Activated T-helper 1 cell treated with anti-CD3 and anti-CD28 coated beads, Interleukin-12 subunit alpha, Interleukin-12 subunit beta, Interleukin-2, Interleukin-4 antibody, amounts not matched to agents 30 ng/mL and 10 ng/mL and 1 ng/mL, durations not matched to agents 14 hours and 24 hours and 36 hours (primary cell): Measurements from ENCODE around the gene MDC1. TPM values are rescaled to one million over a fixed set of nuclear protein-coding genes. Genes with fewer than 3 reads are reported as not detected.

Source experiments
- DNase-seq: peaks from one replicate; pipeline ENCODE4 v3.0.0; 2021; ENCODE audit warnings: low spot score
- H3K27ac Mint-ChIP-seq: one replicate; pipeline ENCODE4 v1.8.0; 2021; ENCODE audit warnings: mild to moderate bottlenecking, mixed read lengths
- H3K27me3 Mint-ChIP-seq: one replicate; pipeline ENCODE4 v1.8.0; 2022; ENCODE audit warnings: mild to moderate bottlenecking, moderate library complexity, mixed read lengths; ENCODE audit not compliant: insufficient read depth
- H3K36me3 Mint-ChIP-seq: one replicate; pipeline ENCODE4 v1.8.0; 2021; ENCODE audit warnings: low read depth, mixed read lengths
- H3K4me1 Mint-ChIP-seq: one replicate; pipeline ENCODE4 v1.8.0; 2021; ENCODE audit warnings: low read depth, mixed read lengths
- H3K4me3 Mint-ChIP-seq: one replicate; pipeline ENCODE4 v1.8.0; 2021; ENCODE audit warnings: mild to moderate bottlenecking, moderate library complexity, mixed read lengths
- H3K9me3 Mint-ChIP-seq: one replicate; pipeline ENCODE4 v1.8.0; 2021; ENCODE audit warnings: mixed read lengths
- intact Hi-C: fragments of 100-400 bp; cut with micrococcal nuclease; formaldehyde crosslinking; loops from one replicate; pipeline ENCODE4 v1.15.1; 2024
- total RNA-seq: library from RNA; stranded (reverse); gene quantifications from 2 replicates; pipeline ENCODE4 v1.2.3, GENCODE V29; 2022

The MDC1 gene
- total RNA-seq, 1 donor from 2014 or later: 93.7 TPM

GRCh38 chr6:30741789-30742315, 24.8 kb upstream of the MDC1 start:
- H3K27ac Mint-ChIP-seq: peak overlapping the region; percentile 89
- H3K36me3 Mint-ChIP-seq: peaks cover 61% of the 10 kb centered on the region
- peak overlapping the region; percentile 97 for H3K4me3 Mint-ChIP-seq
- intact Hi-C loops: loop anchor here (1.0 kb wide), 3 partner anchors 21 to 462 kb away; partner anchors contain the start of gene MDC1
- no peak for DNase-seq
- peaks cover 67% of the 10 kb centered on the region for H3K4me1 Mint-ChIP-seq
- no peaks in the 10 kb centered on the region for H3K9me3 Mint-ChIP-seq
- H3K27me3 Mint-ChIP-seq: peaks cover 4% of the 10 kb centered on the region

DNA sequence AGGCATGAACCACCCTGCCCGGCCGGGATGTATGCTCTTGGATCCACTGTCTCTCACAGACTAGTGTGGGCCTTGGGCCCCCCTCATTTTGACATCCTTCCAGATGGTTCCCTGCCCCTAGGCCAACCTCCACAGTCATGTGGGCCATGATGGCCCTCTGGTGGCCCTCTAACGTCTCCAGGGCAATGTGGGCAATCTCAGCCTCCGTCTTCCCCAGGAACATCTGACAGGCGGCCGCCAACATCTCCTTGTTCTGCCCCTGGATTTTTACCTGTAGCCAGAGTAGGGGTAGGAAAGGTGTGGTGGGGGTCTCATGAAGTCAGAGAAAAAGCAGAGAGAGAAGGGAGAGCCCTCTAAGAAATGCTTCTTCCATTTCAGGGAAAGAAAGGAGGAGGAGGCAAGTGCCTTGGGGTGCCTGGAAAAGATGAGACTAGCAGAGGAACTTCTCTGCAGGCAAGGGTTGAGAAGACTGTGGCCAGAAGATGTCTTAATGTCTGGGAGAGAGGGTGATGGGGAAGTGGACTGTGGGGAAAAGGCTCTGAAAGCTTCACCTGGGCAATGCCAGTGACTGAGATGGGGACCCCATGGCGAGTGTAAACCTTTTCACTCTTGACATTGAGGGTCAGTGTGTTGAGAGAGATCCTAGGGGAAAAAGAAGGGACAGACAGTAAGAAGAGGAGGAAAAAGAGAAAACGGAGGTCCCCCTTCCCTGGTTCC, 24.1 kb upstream of the MDC1 start:
- DNase-seq: no peak
- Mint-ChIP-seq H3K36me3 (peaks cover 64% of the 10 kb centered on the region), H3K4me3 (peak overlapping the region; percentile 97), H3K27me3 (peaks cover 4% of the 10 kb centered on the region), H3K4me1 (peaks cover 68% of the 10 kb centered on the region), H3K27ac (peak overlapping the region; percentile 89), H3K9me3 (no peaks in the 10 kb centered on the region)
- intact Hi-C loops: no loop called here

- Mint-ChIP-seq H3K4me3 (peak overlapping the region; percentile 97), H3K9me3 (no peaks in the 10 kb centered on the region), H3K36me3 (peaks cover 70% of the 10 kb centered on the region), H3K27ac (peak overlapping the region; percentile 89), H3K27me3 (peaks cover 4% of the 10 kb centered on the region), H3K4me1 (peaks cover 72% of the 10 kb centered on the region)
- intact Hi-C loops: no loop called here
- DNase-seq: no peak
Measured at GRCh38 chr6:30740540-30740870, 23.4 kb upstream of the MDC1 start.

DNA sequence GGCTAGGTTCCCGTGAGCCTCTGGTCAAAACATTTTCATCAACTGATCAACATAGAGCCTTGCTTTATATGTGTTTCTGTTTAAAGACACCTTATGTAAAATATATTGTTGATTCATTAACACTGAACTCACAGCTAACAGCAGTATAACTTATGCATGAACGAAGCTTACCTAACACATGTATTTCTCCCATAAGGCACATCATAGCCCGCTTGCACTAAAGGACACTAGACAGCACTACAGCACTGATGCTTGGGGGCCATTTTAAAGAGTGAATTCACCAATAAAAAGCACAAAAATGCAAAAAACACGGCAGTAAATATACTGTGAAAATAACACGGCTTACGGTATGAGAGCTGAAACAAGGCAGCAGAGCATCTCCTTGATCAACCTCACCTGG, 21.5 kb upstream of the MDC1 start:
- no peak for DNase-seq
- Mint-ChIP-seq H3K27me3 (no peaks in the 10 kb centered on the region), H3K36me3 (peaks cover 73% of the 10 kb centered on the region), H3K27ac (peak overlapping the region; percentile 20), H3K4me3 (peak overlapping the region; percentile 41), H3K4me1 (peaks cover 72% of the 10 kb centered on the region), H3K9me3 (no peaks in the 10 kb centered on the region)
- intact Hi-C loops: loop anchor here (5.0 kb wide), 3 partner anchors 121 to 349 kb away; partner anchors contain the start of genes MRPS18B and PPP1R10

DNA sequence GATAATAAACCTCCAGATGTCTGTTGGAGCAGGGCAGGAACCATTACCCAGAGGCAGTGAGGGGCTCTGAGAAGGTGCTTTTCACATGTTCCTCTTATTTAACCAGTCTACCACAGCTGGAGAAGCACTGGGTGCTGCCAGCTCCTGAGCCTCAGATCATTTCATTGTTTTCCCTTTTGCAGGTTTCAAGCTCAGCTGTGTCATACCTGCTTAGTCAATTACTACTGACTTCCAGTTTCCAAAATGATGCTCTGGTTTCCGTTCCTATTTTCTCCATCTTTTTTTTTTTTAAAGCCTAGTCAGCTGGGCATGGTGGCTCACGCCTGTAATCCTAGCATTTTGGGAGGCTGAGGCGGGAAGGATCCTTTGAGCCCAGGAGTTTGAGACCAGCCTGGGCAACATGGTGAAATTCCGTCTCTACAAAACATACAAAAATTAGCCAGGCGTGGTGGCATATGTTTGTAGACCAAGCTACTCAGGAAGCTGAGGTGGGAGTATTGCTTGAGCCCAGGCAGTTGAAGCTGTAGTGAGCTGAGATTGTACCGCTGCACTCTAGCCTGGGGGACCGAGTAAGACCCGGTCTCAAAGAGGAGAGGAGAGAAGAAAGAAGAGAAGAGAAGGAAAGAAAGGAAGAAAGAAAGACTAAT, 18.7 kb upstream of the MDC1 start:
- Mint-ChIP-seq H3K27ac (peak overlapping the region; percentile 90), H3K27me3 (no peaks in the 10 kb centered on the region), H3K36me3 (peaks cover 66% of the 10 kb centered on the region), H3K4me3 (peak overlapping the region; percentile 88), H3K9me3 (no peaks in the 10 kb centered on the region), H3K4me1 (peaks cover 79% of the 10 kb centered on the region)
- intact Hi-C loops: loop anchor here (1.0 to 5.0 kb wide), 6 partner anchors 9 to 352 kb away; partner anchors contain the start of genes IER3, MRPS18B, PPP1R10 and TUBB
- no peak for DNase-seq

- Mint-ChIP-seq H3K4me1 (peaks cover 59% of the 10 kb centered on the region), H3K27ac (peak overlapping the region; percentile 41), H3K27me3 (no peaks in the 10 kb centered on the region), H3K4me3 (peak overlapping the region; percentile 12), H3K9me3 (no peaks in the 10 kb centered on the region), H3K36me3 (peaks cover 55% of the 10 kb centered on the region)
- intact Hi-C loops: no loop called here
- DNase-seq: no peak
Measured at GRCh38 chr6:30732237-30732943, 15.3 kb upstream of the MDC1 start.

DNA sequence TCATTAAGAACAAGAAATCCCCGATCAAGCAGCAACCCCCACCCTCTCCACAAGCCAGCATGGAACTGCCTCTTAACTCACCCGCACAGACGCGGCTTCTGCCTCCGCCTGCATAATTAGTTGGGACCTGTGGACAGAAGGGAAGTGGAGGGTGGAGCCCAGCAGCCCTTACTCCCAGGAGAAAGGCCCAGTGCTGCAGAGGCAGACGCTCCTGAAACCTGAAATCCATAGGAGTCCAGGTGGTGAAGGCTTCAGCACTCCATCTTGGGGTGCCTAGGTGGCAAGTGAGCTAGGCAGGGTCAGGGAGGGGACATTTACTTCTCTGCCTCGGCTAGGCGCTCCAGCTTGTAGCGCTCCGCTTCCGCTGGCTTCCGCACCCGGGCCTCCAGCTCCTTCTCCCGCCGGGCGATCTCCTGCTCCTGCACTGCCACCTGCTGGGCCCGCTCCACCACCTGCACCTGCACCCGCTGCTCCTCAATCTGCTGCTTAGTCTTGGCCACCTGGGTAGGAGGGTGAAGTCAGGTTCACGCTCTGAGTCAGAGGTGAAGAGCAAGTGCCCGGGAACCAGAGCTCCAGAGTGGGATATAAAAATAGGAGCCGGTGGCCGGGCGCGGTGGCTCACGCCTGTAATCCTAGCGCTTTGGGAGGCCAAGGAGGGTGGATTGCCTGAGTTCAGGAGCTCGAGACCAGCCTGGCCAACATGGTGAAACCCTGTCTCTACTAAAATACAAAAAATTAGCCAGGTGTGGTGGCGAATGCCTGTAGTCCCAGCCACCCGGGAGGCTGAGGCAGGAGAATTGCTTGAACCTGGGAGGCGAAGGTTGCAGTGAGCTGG, 13.7 kb upstream of the MDC1 start:
- DNase-seq: peak; percentile 79
- Mint-ChIP-seq H3K27me3 (no peaks in the 10 kb centered on the region), H3K36me3 (peaks cover 57% of the 10 kb centered on the region), H3K4me3 (peak overlapping the region; percentile 19), H3K4me1 (peaks cover 51% of the 10 kb centered on the region), H3K27ac (peak overlapping the region; percentile 55), H3K9me3 (no peaks in the 10 kb centered on the region)
- intact Hi-C loops: loop anchor here (1.0 kb wide), 1 partner anchor 9 kb away; no protein-coding TSS in a partner anchor

- intact Hi-C loops: no loop called here
- DNase-seq: no peak
- peaks cover 64% of the 10 kb centered on the region for H3K4me1 Mint-ChIP-seq
- no peaks in the 10 kb centered on the region for H3K9me3 Mint-ChIP-seq
- no peaks in the 10 kb centered on the region for H3K27me3 Mint-ChIP-seq
- peaks cover 66% of the 10 kb centered on the region for H3K36me3 Mint-ChIP-seq
- peak overlapping the region; percentile 72 for H3K27ac Mint-ChIP-seq
- H3K4me3 Mint-ChIP-seq: no peak overlapping the region
Measured at GRCh38 chr6:30727920-30728553, 11.0 kb upstream of the MDC1 start.

DNA sequence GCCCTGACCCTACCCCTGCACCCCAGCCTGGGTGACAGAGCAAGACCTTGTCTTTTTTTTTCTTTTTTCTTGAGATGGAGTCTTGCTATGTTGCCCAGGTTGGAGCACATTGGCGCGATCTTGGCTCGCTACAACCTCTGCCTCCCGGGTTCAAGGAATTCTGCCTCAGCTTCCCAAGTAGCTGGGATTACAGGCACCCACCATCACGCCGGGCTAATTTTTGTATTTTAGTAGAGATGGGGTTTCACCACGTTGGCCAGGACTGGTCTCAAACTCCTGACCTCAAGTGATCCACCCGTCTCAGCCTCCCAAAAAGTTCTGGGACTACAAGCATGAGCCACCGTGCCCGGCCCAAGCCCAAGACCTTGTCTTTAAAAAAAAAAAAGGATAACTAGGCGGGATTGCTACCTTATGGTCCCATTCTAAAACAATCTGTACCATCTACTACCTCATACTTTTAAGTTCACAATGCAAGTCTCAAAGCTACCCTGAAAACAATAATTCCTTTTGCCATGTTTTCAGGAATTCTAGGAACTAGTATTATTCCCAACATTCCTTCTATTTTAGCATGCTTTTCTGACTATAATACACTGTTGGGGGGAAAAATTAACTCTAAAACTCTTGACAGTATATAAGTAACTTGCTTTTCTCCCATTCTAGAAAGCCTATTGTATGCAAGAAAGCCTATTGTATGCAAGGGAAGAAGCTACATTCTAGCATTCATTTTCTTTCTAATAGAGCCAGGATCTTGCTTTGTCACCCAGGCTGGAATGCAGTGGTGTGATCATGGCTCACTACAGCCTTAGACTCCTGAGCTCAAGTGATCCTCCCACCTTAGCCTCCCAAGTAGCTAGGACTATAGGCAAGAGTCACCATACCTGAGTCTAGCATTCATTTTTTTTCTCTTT, 9.7 kb upstream of the MDC1 start:
- Mint-ChIP-seq H3K27ac (peak overlapping the region; percentile 34), H3K36me3 (peaks cover 69% of the 10 kb centered on the region), H3K4me3 (no peak overlapping the region), H3K4me1 (peaks cover 60% of the 10 kb centered on the region), H3K9me3 (no peaks in the 10 kb centered on the region), H3K27me3 (no peaks in the 10 kb centered on the region)
- DNase-seq: no peak
- intact Hi-C loops: no loop called here

DNA sequence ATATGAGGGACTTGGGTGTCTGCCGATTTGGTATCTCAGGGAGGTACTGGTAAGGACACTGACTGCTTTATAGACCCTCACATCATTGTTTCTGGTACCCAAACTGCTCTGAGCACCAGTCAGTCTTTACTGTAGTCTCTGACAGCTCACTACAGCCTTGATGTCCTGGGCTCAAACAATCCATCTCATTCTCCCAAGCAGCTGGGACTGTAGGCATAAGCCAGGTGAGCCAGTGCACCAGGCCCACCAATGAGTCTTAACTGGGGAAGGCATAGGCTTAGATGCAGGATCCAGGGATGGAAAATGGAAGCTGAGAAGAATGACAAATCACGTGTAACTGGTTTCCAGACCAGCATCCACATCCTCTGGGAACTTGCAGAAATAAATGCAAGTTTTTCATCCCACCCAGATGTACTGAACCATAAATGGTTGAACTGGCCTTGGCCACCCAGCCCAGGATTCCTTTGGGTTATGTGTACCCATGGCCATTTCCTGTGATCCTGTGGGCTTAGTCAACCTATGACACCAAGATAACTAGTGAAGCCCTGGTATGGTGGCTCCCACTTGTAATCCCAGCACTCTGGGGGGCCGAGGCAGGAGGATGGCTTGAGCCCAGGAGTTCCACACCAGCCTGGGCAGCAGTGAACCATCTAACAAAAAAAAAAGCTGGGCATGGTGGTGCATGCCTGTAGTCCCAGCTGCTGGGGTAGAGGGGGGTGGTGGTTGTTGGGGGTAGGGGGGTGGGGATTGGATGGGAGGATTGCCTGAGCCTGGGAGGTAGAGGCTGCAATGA, 8.8 kb upstream of the MDC1 start:
- DNase-seq: no peak
- no peaks in the 10 kb centered on the region for H3K9me3 Mint-ChIP-seq
- intact Hi-C loops: loop anchor here (1.0 kb wide), 1 partner anchor 9 kb away; no protein-coding TSS in a partner anchor
- no peaks in the 10 kb centered on the region for H3K27me3 Mint-ChIP-seq
- H3K27ac Mint-ChIP-seq: no peak overlapping the region
- H3K4me3 Mint-ChIP-seq: peak overlapping the region; percentile 33
- peaks cover 70% of the 10 kb centered on the region for H3K36me3 Mint-ChIP-seq
- peaks cover 52% of the 10 kb centered on the region for H3K4me1 Mint-ChIP-seq
